Activated T-helper 17 cell treated with anti-CD3 and anti-CD28 coated beads, Interleukin-2, amount 50 U/mL, for 72 hours (primary cell): ENCODE data around the gene PRPH. TPM values are rescaled to one million over a fixed set of nuclear protein-coding genes. Genes with fewer than 3 reads are reported as not detected.
"Not testable (repeated sequence)": the region's sequence is repeated elsewhere in the genome, so short reads cannot be mapped to it uniquely, and the experiment has no call there.

Experiments used
- ATAC-seq: fragments of 150-1000 bp; cut with Tn5 transposase; replicated peaks from 2 replicates; pipeline ENCODE4 v1.10.0; 2021; ENCODE audit warnings: mild to moderate bottlenecking, moderate library complexity
- H3K27ac Mint-ChIP-seq: one replicate; pipeline ENCODE4 v1.8.0; 2022; ENCODE audit warnings: mixed read lengths
- H3K27me3 Mint-ChIP-seq: one replicate; pipeline ENCODE4 v1.8.0; 2022; ENCODE audit warnings: mixed read lengths
- H3K36me3 Mint-ChIP-seq: one replicate; pipeline ENCODE4 v1.8.0; 2022; ENCODE audit warnings: low read depth, mild to moderate bottlenecking, mixed read lengths
- H3K4me1 Mint-ChIP-seq: one replicate; pipeline ENCODE4 v1.8.0; 2022; ENCODE audit warnings: mixed read lengths
- H3K4me3 Mint-ChIP-seq: one replicate; pipeline ENCODE4 v1.8.0; 2022; ENCODE audit warnings: mild to moderate bottlenecking, mixed read lengths
- H3K9me3 Mint-ChIP-seq: one replicate; pipeline ENCODE4 v1.8.0; 2022; ENCODE audit warnings: mixed read lengths
- total RNA-seq, 2 donors: library from RNA; stranded (reverse); gene quantifications; one replicate each; pipeline ENCODE4 v1.2.3, GENCODE V29; 2022

PRPH gene
- under 1 TPM in 1 of 2 donors, not detected in 1; 0.32 TPM for total RNA-seq

GRCh38 chr12:49295082-49295936 is at the start of gene PRPH:
TSS of gene PRPH (plus strand) at chr12:49295147. CDS start at chr12:49295201, 54 bp downstream.
- ATAC-seq: no peak
- no peak within 1 kb of the TSS for H3K4me3 Mint-ChIP-seq
- H3K9me3 Mint-ChIP-seq: no peaks in the 10 kb centered on the region
- H3K4me1 Mint-ChIP-seq: no peaks in the 10 kb centered on the region
- H3K27me3 Mint-ChIP-seq: peaks cover 26% of the 10 kb centered on the region
- no peaks in the 10 kb centered on the region for H3K36me3 Mint-ChIP-seq
- H3K27ac Mint-ChIP-seq: no peak within 1 kb of the TSS

GRCh38 chr12:49251357-49251756 is 43.6 kb upstream of the PRPH start:
- no peak for ATAC-seq

GRCh38 chr12:49253033-49253623 is 41.8 kb upstream of the PRPH start:
- Mint-ChIP-seq H3K36me3 (no peaks in the 10 kb centered on the region), H3K4me3 (peak overlapping the region; percentile 17), H3K9me3 (no peaks in the 10 kb centered on the region), H3K27me3 (no peaks in the 10 kb centered on the region), H3K27ac (peak overlapping the region; percentile 2), H3K4me1 (peaks cover 6% of the 10 kb centered on the region)
- peak; percentile 95 for ATAC-seq

More at GRCh38 chr12:49251357-49251756, 43.6 kb upstream of the PRPH start:
- Mint-ChIP-seq H3K27ac (no peak overlapping the region), H3K36me3 (no peaks in the 10 kb centered on the region), H3K27me3 (no peaks in the 10 kb centered on the region), H3K4me1 (peaks cover 6% of the 10 kb centered on the region), H3K9me3 (no peaks in the 10 kb centered on the region), H3K4me3 (no peak overlapping the region)

- not testable (repeated sequence) for H3K27ac Mint-ChIP-seq, H3K4me3 Mint-ChIP-seq, ATAC-seq, H3K27me3 Mint-ChIP-seq, H3K9me3 Mint-ChIP-seq, H3K36me3 Mint-ChIP-seq
- H3K4me1 Mint-ChIP-seq: peaks cover 11% of the 10 kb centered on the region
Observed at GRCh38 chr12:49255456-49255855, 39.5 kb upstream of the PRPH start.

- Mint-ChIP-seq H3K27ac (no peak overlapping the region), H3K36me3 (no peaks in the 10 kb centered on the region), H3K27me3 (no peaks in the 10 kb centered on the region), H3K4me3 (no peak overlapping the region), H3K4me1 (peaks cover 11% of the 10 kb centered on the region), H3K9me3 (no peaks in the 10 kb centered on the region)
- ATAC-seq: no peak
Observed at GRCh38 chr12:49255857-49256637, 38.9 kb upstream of the PRPH start.

- not testable (repeated sequence) for H3K27ac Mint-ChIP-seq, H3K9me3 Mint-ChIP-seq, ATAC-seq, H3K36me3 Mint-ChIP-seq, H3K4me3 Mint-ChIP-seq, H3K27me3 Mint-ChIP-seq
- H3K4me1 Mint-ChIP-seq: peaks cover 11% of the 10 kb centered on the region
Observed at GRCh38 chr12:49257508-49258184, 37.3 kb upstream of the PRPH start.

GRCh38 chr12:49259452-49259851 is 35.5 kb upstream of the PRPH start:
- peaks cover 11% of the 10 kb centered on the region for H3K4me1 Mint-ChIP-seq
- H3K4me3 Mint-ChIP-seq: no peak overlapping the region
- H3K27me3 Mint-ChIP-seq: no peaks in the 10 kb centered on the region
- no peaks in the 10 kb centered on the region for H3K36me3 Mint-ChIP-seq
- no peaks in the 10 kb centered on the region for H3K9me3 Mint-ChIP-seq
- no peak overlapping the region for H3K27ac Mint-ChIP-seq
- peak; percentile 65 for ATAC-seq

- no peak for ATAC-seq
- Mint-ChIP-seq H3K27me3 (no peaks in the 10 kb centered on the region), H3K4me1 (peaks cover 11% of the 10 kb centered on the region), H3K9me3 (no peaks in the 10 kb centered on the region), H3K4me3 (no peak overlapping the region), H3K36me3 (peaks cover 2% of the 10 kb centered on the region), H3K27ac (no peak overlapping the region)
Observed at GRCh38 chr12:49260166-49260565, 34.8 kb upstream of the PRPH start.

GRCh38 chr12:49260571-49261363 is 34.2 kb upstream of the PRPH start:
- H3K27me3 Mint-ChIP-seq: no peaks in the 10 kb centered on the region
- H3K4me3 Mint-ChIP-seq: no peak overlapping the region
- no peak for ATAC-seq
- H3K36me3 Mint-ChIP-seq: peaks cover 8% of the 10 kb centered on the region
- peaks cover 11% of the 10 kb centered on the region for H3K4me1 Mint-ChIP-seq
- no peak overlapping the region for H3K27ac Mint-ChIP-seq
- no peaks in the 10 kb centered on the region for H3K9me3 Mint-ChIP-seq

GRCh38 chr12:49261721-49262120 is 33.2 kb upstream of the PRPH start:
- peaks cover 17% of the 10 kb centered on the region for H3K36me3 Mint-ChIP-seq
- H3K9me3 Mint-ChIP-seq: no peaks in the 10 kb centered on the region
- ATAC-seq: no peak
- H3K4me3 Mint-ChIP-seq: no peak overlapping the region
- peaks cover 11% of the 10 kb centered on the region for H3K4me1 Mint-ChIP-seq
- H3K27ac Mint-ChIP-seq: no peak overlapping the region
- H3K27me3 Mint-ChIP-seq: no peaks in the 10 kb centered on the region

GRCh38 chr12:49263400-49263763 is 31.6 kb upstream of the PRPH start:
- ATAC-seq: no peak
- H3K4me1 Mint-ChIP-seq: peaks cover 12% of the 10 kb centered on the region

GRCh38 chr12:49264466-49264872 is 30.5 kb upstream of the PRPH start:
- Mint-ChIP-seq H3K27me3 (no peaks in the 10 kb centered on the region), H3K36me3 (peaks cover 45% of the 10 kb centered on the region), H3K9me3 (no peaks in the 10 kb centered on the region), H3K4me3 (peak overlapping the region; percentile 92), H3K4me1 (peaks cover 16% of the 10 kb centered on the region), H3K27ac (peak overlapping the region; percentile 98)
- peak; percentile 45 for ATAC-seq

More at GRCh38 chr12:49263400-49263763, 31.6 kb upstream of the PRPH start:
- peaks cover 34% of the 10 kb centered on the region for H3K36me3 Mint-ChIP-seq
- no peaks in the 10 kb centered on the region for H3K27me3 Mint-ChIP-seq
- H3K9me3 Mint-ChIP-seq: no peaks in the 10 kb centered on the region
- H3K27ac Mint-ChIP-seq: peak overlapping the region; percentile 98
- H3K4me3 Mint-ChIP-seq: peak overlapping the region; percentile 92

GRCh38 chr12:49264873-49265792 is 29.8 kb upstream of the PRPH start, which contains the start of gene TUBA1C:
TSS of gene TUBA1C (plus strand) at chr12:49265082. CDS start at chr12:49265182, 100 bp downstream.
- Mint-ChIP-seq H3K4me3 (peak within 1 kb of the TSS; percentile 92), H3K27ac (peak within 1 kb of the TSS; percentile 98), H3K27me3 (no peaks in the 10 kb centered on the region), H3K9me3 (no peaks in the 10 kb centered on the region), H3K36me3 (peaks cover 51% of the 10 kb centered on the region), H3K4me1 (peaks cover 13% of the 10 kb centered on the region)
- ATAC-seq: peak; percentile 87
